Right lobe of liver (tissue), 4 donors: ENCODE measurements around the gene POLR1G.

Experiments used
- CTCF ChIP-seq, 4 donors: fragments of 200-600 bp in 3 of 4; fragments of 450-650 bp in 1 of 4; IDR thresholded peaks; one replicate each; pipeline versions ENCODE4 v1.5.1 to v1.8.0; 2016 to 2022; ENCODE audit warnings: antibody characterized with exemption in 4 of 4, mild to moderate bottlenecking in 2 of 4
- POLR2A ChIP-seq: fragments of 450-650 bp; IDR thresholded peaks from one replicate; pipeline ENCODE4 v1.6.1; 2017; ENCODE audit warnings: antibody characterized with exemption, mild to moderate bottlenecking
- donor health status: DM: no; HTN: no; CAD: no.
- donor health status: DM: no; HTN: no; CAD: no.
- donor health status: DM: no; HTN: yes; CAD: no.

GRCh38 chr19:45456500-45456815 is 50.0 kb downstream of the POLR1G start:
- TF ChIP-seq CTCF (IDR thresholded peaks at IDR 0.05) (no peak), POLR2A (no peak)
